ENCODE results near the gene MX2.

The MX2 gene

GRCh38 chr21:41364308-41364707 is 2.5 kb downstream of the MX2 start:
- in situ Hi-C loops (cut with HindIII; ENCODE audit: low sequenced_read_pairs), result no loop called here

- in situ Hi-C loops (cut with HindIII; ENCODE audit: low sequenced_read_pairs), result no loop called here
Measured at GRCh38 chr21:41365377-41366107, 3.7 kb downstream of the MX2 start.

DNA sequence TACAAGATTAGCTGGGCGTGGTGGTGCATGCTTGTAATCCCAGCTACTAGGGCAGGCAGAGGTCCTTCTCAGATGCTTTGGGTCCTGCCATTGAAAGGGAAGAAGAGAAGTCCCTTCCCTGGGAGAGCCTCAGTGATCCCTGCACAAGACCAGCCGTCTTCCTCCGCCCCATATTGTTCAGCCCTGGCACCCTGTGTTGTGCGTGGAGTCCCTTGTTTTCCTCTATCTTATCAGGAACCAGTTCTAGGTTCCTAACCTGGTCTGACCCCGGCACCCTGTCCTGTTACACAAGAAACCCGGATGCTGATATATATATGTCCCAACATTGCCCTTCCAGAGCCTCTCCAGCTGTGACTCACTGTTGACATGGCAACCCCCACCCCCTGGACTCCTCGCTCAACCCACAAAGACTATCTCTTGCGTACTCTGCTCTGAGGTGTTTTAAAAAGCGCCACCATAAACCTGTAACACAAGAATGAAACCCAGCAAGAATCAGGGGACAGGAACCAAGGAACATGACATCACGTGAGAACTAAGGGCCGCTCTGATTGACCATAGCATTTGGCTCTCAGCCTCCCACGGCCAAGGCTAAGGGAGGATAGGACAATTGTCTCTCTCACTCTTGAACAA is 4.8 kb downstream of the MX2 start:
- in situ Hi-C loops (cut with HindIII; ENCODE audit: low sequenced_read_pairs), result no loop called here

- in situ Hi-C loops (cut with HindIII; ENCODE audit: low sequenced_read_pairs), result no loop called here
Measured at GRCh38 chr21:41367301-41367944, 5.6 kb downstream of the MX2 start.

DNA sequence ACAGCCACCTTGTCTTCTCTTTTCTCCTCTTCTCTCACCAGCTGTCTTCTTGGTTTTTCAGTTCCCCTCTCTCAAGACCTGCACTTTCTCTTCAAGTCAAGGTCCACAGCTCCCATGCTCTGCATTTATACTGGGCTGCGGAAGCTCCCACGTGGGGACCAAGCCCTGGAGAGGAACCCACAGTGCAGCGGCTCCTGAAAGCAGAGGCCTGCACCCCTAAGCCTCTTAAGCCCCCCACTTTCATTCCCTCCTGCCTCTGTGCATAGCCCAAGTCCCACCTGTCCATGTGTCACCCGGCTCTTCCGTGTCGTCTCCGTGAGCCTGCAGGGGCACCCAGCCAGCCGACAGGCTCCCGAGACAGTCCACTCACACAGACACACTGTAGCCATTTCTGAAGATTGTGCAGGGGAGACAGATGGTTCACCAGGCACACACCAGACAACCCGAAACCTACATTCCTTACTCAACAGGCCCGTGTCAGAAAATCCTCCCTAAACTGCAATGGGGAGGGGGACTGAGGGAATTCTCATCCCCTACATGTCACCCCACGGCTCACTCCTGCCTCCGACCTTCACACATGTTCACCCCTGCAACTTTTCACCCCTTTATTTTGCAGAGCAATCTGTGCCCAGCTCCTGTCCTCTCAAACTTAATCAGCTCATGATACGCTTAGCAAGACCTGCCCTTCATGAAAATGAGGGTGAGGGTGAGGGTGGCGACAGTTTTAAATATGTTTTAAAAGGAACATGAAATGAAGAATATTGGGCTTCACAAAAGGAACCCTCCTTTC is 6.3 kb downstream of the MX2 start:
- in situ Hi-C loops (cut with HindIII; ENCODE audit: low sequenced_read_pairs), result no loop called here

- in situ Hi-C loops (cut with HindIII; ENCODE audit: low sequenced_read_pairs), result no loop called here
Measured at GRCh38 chr21:41368735-41369104, 6.9 kb downstream of the MX2 start.

- in situ Hi-C loops (cut with HindIII; ENCODE audit: low sequenced_read_pairs), result no loop called here
Measured at GRCh38 chr21:41369105-41369919, 7.5 kb downstream of the MX2 start.

GRCh38 chr21:41369920-41370839 is 8.4 kb downstream of the MX2 start:
- in situ Hi-C loops (cut with HindIII; ENCODE audit: low sequenced_read_pairs), result no loop called here

- in situ Hi-C loops (cut with HindIII; ENCODE audit: low sequenced_read_pairs), result no loop called here
Measured at GRCh38 chr21:41370840-41371684, 9.2 kb downstream of the MX2 start.

DNA sequence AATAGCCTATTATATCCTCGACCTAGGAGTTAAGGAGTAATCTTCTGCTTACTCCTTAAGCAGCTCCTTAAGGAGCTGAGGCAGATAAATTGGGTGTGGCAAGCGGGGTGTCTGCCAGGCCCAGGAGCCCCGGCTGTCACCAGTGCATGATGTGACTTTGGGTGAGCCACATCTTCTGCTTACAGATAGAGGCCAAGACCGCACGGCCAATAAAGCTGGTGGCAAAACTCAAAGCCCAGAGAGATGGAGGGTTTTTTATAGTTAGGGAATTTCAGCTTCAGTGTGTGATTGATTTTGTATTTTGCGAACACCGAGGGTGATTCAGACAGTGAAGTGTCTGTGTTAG is 9.8 kb downstream of the MX2 start:
- in situ Hi-C loops (cut with HindIII; ENCODE audit: low sequenced_read_pairs), result no loop called here

- in situ Hi-C loops (cut with HindIII; ENCODE audit: low sequenced_read_pairs), result no loop called here
Measured at GRCh38 chr21:41373253-41373652, 11.4 kb downstream of the MX2 start.

- in situ Hi-C loops (cut with HindIII; ENCODE audit: low sequenced_read_pairs), result no loop called here
Measured at GRCh38 chr21:41373763-41374162, 11.9 kb downstream of the MX2 start.

DNA sequence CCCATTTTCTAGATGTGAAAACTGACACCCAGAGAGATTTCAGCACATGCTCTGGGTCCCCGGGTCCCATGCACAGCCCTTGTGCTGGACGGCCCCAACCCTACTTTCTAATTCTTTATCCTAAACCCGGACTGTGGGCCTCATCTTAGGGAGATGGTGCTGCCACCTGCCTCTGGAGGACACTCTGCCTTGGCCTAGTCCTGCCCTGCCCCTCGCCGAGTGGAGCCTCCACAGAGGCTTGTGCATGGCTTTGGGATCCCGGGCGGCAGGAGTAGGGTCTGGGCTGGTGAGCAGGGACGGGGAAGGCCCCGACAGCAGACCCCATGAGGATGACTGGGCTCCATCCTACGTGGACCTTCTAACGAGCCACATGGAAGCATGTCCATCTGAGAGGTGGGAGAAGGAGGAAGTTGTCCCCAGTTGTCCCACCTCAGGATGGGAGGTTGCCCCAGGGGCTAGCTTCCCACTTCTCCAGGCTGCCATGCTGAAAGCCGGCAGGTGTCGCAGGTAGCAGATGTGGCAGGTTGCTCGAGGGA is 12.4 kb downstream of the MX2 start:
- in situ Hi-C loops (cut with HindIII; ENCODE audit: low sequenced_read_pairs), result no loop called here

DNA sequence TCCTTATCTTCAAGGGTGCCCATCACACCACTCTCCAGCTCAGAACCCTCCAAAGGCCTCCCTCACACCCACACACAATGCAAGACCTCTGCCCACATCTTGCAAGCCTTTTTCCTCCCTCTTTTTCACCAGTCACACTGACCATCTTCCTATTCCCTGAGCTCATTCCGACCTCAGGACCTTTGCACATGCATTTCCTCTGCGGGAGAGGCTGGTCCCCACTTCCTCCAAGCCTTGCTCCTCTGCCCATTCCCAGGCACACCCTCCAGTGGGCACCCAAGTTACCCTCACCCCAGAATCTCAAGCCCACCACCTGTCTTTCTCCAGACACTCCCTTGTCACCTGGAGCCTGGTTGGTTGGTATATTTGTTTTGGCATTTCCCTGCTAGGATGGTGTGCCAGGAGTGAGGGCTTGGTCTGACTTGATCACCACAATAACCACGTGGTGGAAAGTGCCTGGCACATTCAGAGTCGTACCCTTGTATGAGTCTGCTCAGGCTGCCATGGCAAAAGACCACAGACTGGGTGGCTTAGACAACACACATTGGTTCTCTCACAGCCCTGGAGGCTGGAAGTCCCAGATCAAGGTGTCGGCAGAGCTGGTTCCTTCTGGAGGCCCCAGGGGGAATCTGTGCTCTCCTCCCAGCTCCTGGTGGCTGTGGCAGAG is 13.2 kb downstream of the MX2 start:
- in situ Hi-C loops (cut with HindIII; ENCODE audit: low sequenced_read_pairs), result loop anchor here (5.0 kb wide), 1 partner anchor 57 kb away; no protein-coding TSS in a partner anchor

DNA sequence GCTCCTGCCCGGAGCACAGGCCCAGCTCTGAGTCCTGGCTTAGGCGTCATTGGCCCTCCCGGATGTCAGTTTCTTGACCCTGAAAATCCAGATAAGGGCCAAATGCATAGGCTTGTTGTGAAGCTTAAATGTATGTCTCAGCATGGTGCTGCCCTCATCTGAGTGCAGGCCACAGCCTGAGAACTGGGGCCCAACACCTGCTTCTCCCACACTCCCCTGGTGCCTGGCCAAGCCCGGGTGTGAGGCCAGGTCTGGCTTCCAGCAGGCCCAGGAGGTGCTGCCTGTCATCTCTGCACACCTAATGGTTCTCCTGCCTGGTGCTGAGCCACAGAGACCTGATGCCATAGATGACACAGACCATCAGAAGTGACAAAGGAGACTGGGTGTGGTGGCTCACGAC is 14.0 kb downstream of the MX2 start:
- in situ Hi-C loops (cut with HindIII; ENCODE audit: low sequenced_read_pairs), result loop anchor here (5.0 kb wide), 1 partner anchor 56 kb away; no protein-coding TSS in a partner anchor

DNA sequence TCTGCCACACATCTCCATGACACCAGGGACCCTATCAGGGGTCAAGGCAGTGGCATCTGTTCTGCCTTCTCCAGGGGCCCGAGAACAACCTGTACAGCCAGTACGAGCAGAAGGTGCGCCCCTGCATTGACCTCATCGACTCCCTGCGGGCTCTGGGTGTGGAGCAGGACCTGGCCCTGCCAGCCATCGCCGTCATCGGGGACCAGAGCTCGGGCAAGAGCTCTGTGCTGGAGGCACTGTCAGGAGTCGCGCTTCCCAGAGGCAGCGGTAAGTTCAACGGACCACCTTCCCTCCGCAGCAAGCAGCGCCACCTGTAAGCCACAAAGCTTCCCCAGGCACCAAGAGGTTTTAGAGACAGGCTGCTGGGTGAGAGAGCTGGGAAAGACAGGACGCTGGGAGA is 15.9 kb downstream of the MX2 start:
- in situ Hi-C loops (cut with HindIII; ENCODE audit: low sequenced_read_pairs), result loop anchor here (5.0 kb wide), 1 partner anchor 55 kb away; no protein-coding TSS in a partner anchor

DNA sequence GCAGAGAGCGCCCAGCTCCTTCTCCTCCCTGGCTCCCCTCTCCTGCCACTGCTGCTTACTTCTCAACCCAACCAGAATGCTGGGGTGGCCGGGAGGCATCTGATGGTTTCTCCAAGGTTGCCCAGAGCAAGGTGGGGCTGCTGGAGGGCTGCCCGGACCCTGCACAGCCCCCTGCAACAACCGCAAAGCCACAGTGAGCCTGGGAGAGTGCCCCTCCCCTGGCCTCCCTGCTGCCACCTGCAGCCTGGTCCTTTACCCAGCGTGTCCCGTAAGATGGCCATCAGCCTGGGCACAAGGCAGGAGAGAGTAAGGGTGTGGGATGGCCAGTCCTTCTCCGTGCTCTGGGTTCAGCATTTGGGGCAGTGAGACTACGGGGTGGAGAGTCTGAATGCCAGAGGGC is 17.0 kb downstream of the MX2 start:
- in situ Hi-C loops (cut with HindIII; ENCODE audit: low sequenced_read_pairs), result loop anchor here (5.0 kb wide), 1 partner anchor 53 kb away; no protein-coding TSS in a partner anchor

- in situ Hi-C loops (cut with HindIII; ENCODE audit: low sequenced_read_pairs), result loop anchor here (5.0 kb wide), 1 partner anchor 52 kb away; no protein-coding TSS in a partner anchor
Measured at GRCh38 chr21:41379901-41380300, 18.1 kb downstream of the MX2 start.

All from endothelial cell of hepatic sinusoid (primary cell).